Keratinocyte (primary cell): Measurements from ENCODE around the gene TNIP2. TPM values are rescaled to one million over a fixed set of nuclear protein-coding genes. Genes with fewer than 3 reads are reported as not detected.

Experiments
- DNase-seq: peaks from one replicate; pipeline ENCODE4 v3.0.0-alpha.2; 2011; ENCODE audit warnings: low read depth, missing footprints, low spot score
- FAIRE-seq: peaks from 2 replicates; lab custom pipeline; 2011; peaks lifted over from hg19 to GRCh38; lab: Jason Lieb, UNC
- H2AFZ ChIP-seq: 2 replicates; pipeline ENCODE4 v1.6.0; 2012; ENCODE audit warnings: low read length, control low read depth, inconsistent platforms; ENCODE audit not compliant: control insufficient read depth
- H3K27ac ChIP-seq: 2 replicates; pipeline ENCODE4 v1.5.1; 2011; ENCODE audit warnings: low read length; ENCODE audit not compliant: control insufficient read depth, insufficient read depth
- H3K27me3 ChIP-seq: 3 replicates; pipeline ENCODE4 v1.6.0; 2011; ENCODE audit warnings: low read length; ENCODE audit not compliant: control insufficient read depth, insufficient read depth; ENCODE audit errors: extremely low read depth
- H3K36me3 ChIP-seq, 2 experiments: 2 replicates in 1 of 2; 3 replicates in 1 of 2; pipeline ENCODE4 v1.5.1; 2011; ENCODE audit warnings: low read length in 2 of 2, mild to moderate bottlenecking in 1 of 2; ENCODE audit not compliant: control insufficient read depth in 2 of 2, insufficient read depth in 2 of 2; ENCODE audit errors: extremely low read depth in 1 of 2
- H3K4me1 ChIP-seq: 3 replicates; pipeline ENCODE4 v1.5.1; 2011; ENCODE audit warnings: low read length; ENCODE audit not compliant: control insufficient read depth, insufficient read depth; ENCODE audit errors: extremely low read depth
- H3K4me2 ChIP-seq: 3 replicates; pipeline ENCODE4 v1.6.0; 2011; ENCODE audit warnings: low read depth, low read length; ENCODE audit not compliant: control insufficient read depth, insufficient read depth; ENCODE audit errors: extremely low read depth
- H3K4me3 ChIP-seq, 3 experiments: fragments of 200-600 bp in 1 of 3; sonication (generic) in 1 of 3; 2 replicates in 2 of 3; 3 replicates in 1 of 3; pipeline ENCODE4 v1.5.1; 2011 to 2016; ENCODE audit warnings: low read length in 3 of 3, mild to moderate bottlenecking in 3 of 3, control low read depth in 2 of 3, inconsistent platforms in 1 of 3, low read depth in 1 of 3, mixed read lengths in 1 of 3, mixed run types in 1 of 3, moderate library complexity in 1 of 3; ENCODE audit not compliant: control insufficient read depth in 2 of 3, insufficient read depth in 2 of 3; ENCODE audit errors: extremely low read depth in 1 of 3
- H3K79me2 ChIP-seq: 2 replicates; pipeline ENCODE4 v1.6.0; 2012; ENCODE audit warnings: low read length; ENCODE audit not compliant: control insufficient read depth, insufficient read depth
- H3K9ac ChIP-seq: 3 replicates; pipeline ENCODE4 v1.6.0; 2011; ENCODE audit warnings: low read length; ENCODE audit not compliant: control insufficient read depth, insufficient read depth; ENCODE audit errors: extremely low read depth
- H3K9me1 ChIP-seq: 3 replicates; pipeline ENCODE4 v1.6.0; 2011; ENCODE audit warnings: low read length; ENCODE audit not compliant: control insufficient read depth, insufficient read depth; ENCODE audit errors: extremely low read depth
- H3K9me3 ChIP-seq: 2 replicates; pipeline ENCODE4 v1.5.1; 2012; ENCODE audit warnings: low read depth, low read length; ENCODE audit not compliant: control insufficient read depth
- H4K20me1 ChIP-seq: 3 replicates; pipeline ENCODE4 v1.6.0; 2011; ENCODE audit warnings: low read length; ENCODE audit not compliant: control insufficient read depth, insufficient read depth; ENCODE audit errors: extremely low read depth
- EZH2 ChIP-seq: IDR thresholded peaks from one replicate; pipeline ENCODE4 v1.6.1; 2012; ENCODE audit warnings: inconsistent platforms, mild to moderate bottlenecking, low read length, moderate library complexity
- dilution Hi-C: fragments of 300-500 bp; cut with MboI; formaldehyde crosslinking; loops from one replicate; pipeline ENCODE4 v1.7.0; 2020; ENCODE audit warnings: low sequenced_read_pairs; ENCODE audit not compliant: extremely low pct_ligation_motif_present
- polyA plus RNA-seq, 5 experiments: library from polyadenylated mRNA; depleted of rRNA in 3 of 5; stranded (reverse) in 3 of 5; stranded (forward) in 1 of 5; unstranded in 1 of 5; fragments of >200 nt; gene quantifications; 1 replicate in 1 of 5; 2 replicates in 3 of 5; 3 replicates in 1 of 5; pipeline versions ENCODE4 v1.2.1 to v1.2.3, GENCODE V29; 2011 to 2012; ENCODE audit warnings: missing spikeins in 2 of 5, low read depth in 1 of 5, low replicate concordance in 1 of 5
- TF ChIP-seq, protein P1 (sequence below), 3 experiments: IDR thresholded peaks in 1 of 3; conservative IDR thresholded peaks in 1 of 3; optimal IDR thresholded peaks in 1 of 3; 2 replicates in 2 of 3; 3 replicates in 1 of 3; pipeline versions ENCODE3 to v1.5.1; 2011; ENCODE audit warnings: low read length in 3 of 3, mild to moderate bottlenecking in 3 of 3, moderate library complexity in 2 of 3, control low read depth in 1 of 3, inconsistent platforms in 1 of 3; ENCODE audit not compliant: insufficient read depth in 2 of 3; ENCODE audit errors: extremely low read depth in 1 of 3

Gene TNIP2
- polyA plus RNA-seq, 1 donor (not counting 4 experiments of a cell fraction or from before 2014, with no cell fraction given) = 22.6 TPM

DNA sequence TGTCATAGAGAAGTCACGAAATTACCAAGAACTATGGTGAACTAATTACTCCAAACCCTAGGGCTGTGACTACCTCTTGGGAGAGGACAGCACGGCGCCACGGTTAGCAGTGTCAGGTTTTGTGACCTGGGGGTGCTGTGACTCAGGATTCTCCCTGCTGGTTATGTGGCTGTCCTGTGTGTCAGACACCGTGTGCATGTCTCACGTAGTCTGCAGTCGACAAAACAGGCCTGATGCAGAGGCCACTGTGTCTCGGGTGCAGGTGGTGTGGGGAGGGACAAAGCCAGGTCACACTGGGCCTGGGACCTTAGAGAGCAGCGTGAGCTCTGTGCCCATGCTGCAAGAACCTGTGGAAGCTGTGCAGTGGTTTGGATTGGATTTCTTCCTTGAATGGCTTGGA, 34.1 kb downstream of the TNIP2 start:
- no peak overlapping the region for H3K9ac ChIP-seq
- H3K9me1 ChIP-seq = no peaks in the 10 kb centered on the region
- H3K4me3 ChIP-seq = no peak overlapping the region
- no peak overlapping the region for H3K27ac ChIP-seq
- no peaks in the 10 kb centered on the region for H4K20me1 ChIP-seq
- H3K79me2 ChIP-seq = no peaks in the 10 kb centered on the region
- H3K9me3 ChIP-seq = no peaks in the 10 kb centered on the region
- dilution Hi-C loops = no loop called here
- no peak for FAIRE-seq
- H3K4me2 ChIP-seq = no peak overlapping the region
- H3K36me3 ChIP-seq = peaks cover 4 to 14% of the 10 kb centered on the region in 2 experiments
- no peak for DNase-seq
- H2AFZ ChIP-seq = no peak overlapping the region
- no peak for TF ChIP-seq EZH2
- TF ChIP-seq, protein P1, sequence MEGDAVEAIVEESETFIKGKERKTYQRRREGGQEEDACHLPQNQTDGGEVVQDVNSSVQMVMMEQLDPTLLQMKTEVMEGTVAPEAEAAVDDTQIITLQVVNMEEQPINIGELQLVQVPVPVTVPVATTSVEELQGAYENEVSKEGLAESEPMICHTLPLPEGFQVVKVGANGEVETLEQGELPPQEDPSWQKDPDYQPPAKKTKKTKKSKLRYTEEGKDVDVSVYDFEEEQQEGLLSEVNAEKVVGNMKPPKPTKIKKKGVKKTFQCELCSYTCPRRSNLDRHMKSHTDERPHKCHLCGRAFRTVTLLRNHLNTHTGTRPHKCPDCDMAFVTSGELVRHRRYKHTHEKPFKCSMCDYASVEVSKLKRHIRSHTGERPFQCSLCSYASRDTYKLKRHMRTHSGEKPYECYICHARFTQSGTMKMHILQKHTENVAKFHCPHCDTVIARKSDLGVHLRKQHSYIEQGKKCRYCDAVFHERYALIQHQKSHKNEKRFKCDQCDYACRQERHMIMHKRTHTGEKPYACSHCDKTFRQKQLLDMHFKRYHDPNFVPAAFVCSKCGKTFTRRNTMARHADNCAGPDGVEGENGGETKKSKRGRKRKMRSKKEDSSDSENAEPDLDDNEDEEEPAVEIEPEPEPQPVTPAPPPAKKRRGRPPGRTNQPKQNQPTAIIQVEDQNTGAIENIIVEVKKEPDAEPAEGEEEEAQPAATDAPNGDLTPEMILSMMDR (optimal IDR thresholded peaks at IDR 0.05 in 1 of 3, IDR thresholded peaks at IDR 0.05 in 1 of 3, conservative IDR thresholded peaks at IDR 0.05 in 1 of 3; ENCODE audit: extremely low read depth in 1 of 3, insufficient read depth in 2 of 3, low read length in 3 of 3) = no peak
- H3K4me1 ChIP-seq = no peaks in the 10 kb centered on the region
- no peaks in the 10 kb centered on the region for H3K27me3 ChIP-seq

DNA sequence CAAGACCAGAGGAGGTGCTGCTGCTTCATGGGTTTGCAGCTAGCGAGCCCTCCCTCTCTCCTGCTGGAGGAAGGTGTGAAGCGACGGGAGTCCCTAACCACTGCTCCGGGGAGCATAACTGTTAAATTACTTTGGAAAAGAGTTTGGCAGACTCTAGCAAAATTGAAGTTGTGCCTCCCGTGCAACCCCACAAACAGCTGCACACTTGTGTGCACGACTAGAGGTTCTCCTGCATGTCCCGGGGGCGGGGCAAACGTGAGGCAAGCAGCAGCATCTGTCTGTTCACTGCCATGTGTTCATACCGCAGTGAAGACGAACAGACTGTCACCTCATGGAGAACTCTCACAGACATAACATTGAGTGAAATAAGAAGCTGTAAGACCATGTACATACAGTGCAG, 34.5 kb downstream of the TNIP2 start:
- H3K27ac ChIP-seq = no peak overlapping the region
- H2AFZ ChIP-seq = no peak overlapping the region
- no peaks in the 10 kb centered on the region for H3K9me3 ChIP-seq
- peaks cover 5 to 14% of the 10 kb centered on the region in 2 experiments for H3K36me3 ChIP-seq
- dilution Hi-C loops = no loop called here
- no peaks in the 10 kb centered on the region for H4K20me1 ChIP-seq
- no peak overlapping the region for H3K4me2 ChIP-seq
- H3K79me2 ChIP-seq = no peaks in the 10 kb centered on the region
- H3K9me1 ChIP-seq = no peaks in the 10 kb centered on the region
- H3K27me3 ChIP-seq = no peaks in the 10 kb centered on the region
- no peak overlapping the region for H3K4me3 ChIP-seq
- no peak for FAIRE-seq
- no peaks in the 10 kb centered on the region for H3K4me1 ChIP-seq
- TF ChIP-seq, protein P1 (optimal IDR thresholded peaks at IDR 0.05 in 1 of 3, IDR thresholded peaks at IDR 0.05 in 1 of 3, conservative IDR thresholded peaks at IDR 0.05 in 1 of 3; ENCODE audit: extremely low read depth in 1 of 3, insufficient read depth in 2 of 3, low read length in 3 of 3) = no peak
- no peak for TF ChIP-seq EZH2
- DNase-seq = no peak
- H3K9ac ChIP-seq = no peak overlapping the region
